BE2C (cell line): ENCODE results near the gene LTBP4.
"Not testable (repeated sequence)": the region's sequence is repeated elsewhere in the genome, so short reads cannot be mapped to it uniquely, and the experiment has no call there.

Experiments
- DNase-seq: peaks from one replicate; pipeline ENCODE4 v3.0.0-alpha.2; 2020
- H3K27me3 ChIP-seq: fragments of 250-450 bp; sonication (Bioruptor Pico); 2 replicates; pipeline ENCODE4 v1.5.1; 2020; ENCODE audit warnings: mild to moderate bottlenecking
- H3K36me3 ChIP-seq: fragments of 250-450 bp; sonication (Bioruptor Pico); 2 replicates; pipeline ENCODE4 v1.5.1; 2020; ENCODE audit warnings: mild to moderate bottlenecking
- H3K4me1 ChIP-seq: fragments of 250-450 bp; sonication (Bioruptor Pico); 2 replicates; pipeline ENCODE4 v1.5.1; 2020
- H3K4me3 ChIP-seq: 2 replicates; pipeline ENCODE4 v1.5.1; 2011; ENCODE audit warnings: low read depth, low read length
- H3K9me3 ChIP-seq: fragments of 250-450 bp; sonication (Bioruptor Pico); 2 replicates; pipeline ENCODE4 v1.5.1; 2020
- CTCF ChIP-seq: IDR thresholded peaks from 2 replicates; pipeline ENCODE4 v1.5.1; 2012; ENCODE audit warnings: mild to moderate bottlenecking, low read depth, low read length

LTBP4 gene

GRCh38 chr19:40586611-40587010 lies 14.6 kb upstream of the LTBP4 start:
- Histone ChIP-seq H3K36me3 (no peaks in the 10 kb centered on the region), H3K9me3 (no peaks in the 10 kb centered on the region)
- no peak for DNase-seq

GRCh38 chr19:40588110-40588854 lies 12.9 kb upstream of the LTBP4 start:
- TF ChIP-seq CTCF = no peak
- no peaks in the 10 kb centered on the region for H3K9me3 ChIP-seq
- H3K27me3 ChIP-seq = no peaks in the 10 kb centered on the region
- H3K36me3 ChIP-seq = no peaks in the 10 kb centered on the region
- H3K4me1 ChIP-seq = peaks cover 9% of the 10 kb centered on the region
- no peak overlapping the region for H3K4me3 ChIP-seq
- no peak for DNase-seq

More at GRCh38 chr19:40586611-40587010, 14.6 kb upstream of the LTBP4 start:
- Histone ChIP-seq H3K27me3 (no peaks in the 10 kb centered on the region), H3K4me1 (no peaks in the 10 kb centered on the region), H3K4me3 (no peak overlapping the region)
- TF ChIP-seq CTCF = no peak

GRCh38 chr19:40588926-40589569 lies 12.1 kb upstream of the LTBP4 start:
- Histone ChIP-seq H3K4me1 (peaks cover 9% of the 10 kb centered on the region), H3K27me3 (no peaks in the 10 kb centered on the region), H3K4me3 (no peak overlapping the region), H3K36me3 (no peaks in the 10 kb centered on the region), H3K9me3 (no peaks in the 10 kb centered on the region)
- no peak for TF ChIP-seq CTCF
- DNase-seq = no peak

- no peaks in the 10 kb centered on the region for H3K36me3 ChIP-seq
- TF ChIP-seq CTCF = no peak
- no peak overlapping the region for H3K4me3 ChIP-seq
- DNase-seq = no peak
- no peaks in the 10 kb centered on the region for H3K9me3 ChIP-seq
- H3K4me1 ChIP-seq = peaks cover 9% of the 10 kb centered on the region
- no peaks in the 10 kb centered on the region for H3K27me3 ChIP-seq
These were observed 11.4 kb upstream of the LTBP4 start for GRCh38 chr19:40589591-40590429.

- no peak for TF ChIP-seq CTCF
- H3K4me1 ChIP-seq = peaks cover 9% of the 10 kb centered on the region
- no peak overlapping the region for H3K4me3 ChIP-seq
These were observed 10.5 kb upstream of the LTBP4 start for GRCh38 chr19:40590464-40591265.

GRCh38 chr19:40591724-40592123 lies 9.4 kb upstream of the LTBP4 start:
- not testable (repeated sequence) for H3K36me3 ChIP-seq, H3K9me3 ChIP-seq, H3K4me3 ChIP-seq, H3K27me3 ChIP-seq, DNase-seq, H3K4me1 ChIP-seq

More at GRCh38 chr19:40590464-40591265, 10.5 kb upstream of the LTBP4 start:
- Histone ChIP-seq H3K9me3 (no peaks in the 10 kb centered on the region), H3K27me3 (no peaks in the 10 kb centered on the region), H3K36me3 (no peaks in the 10 kb centered on the region)
- no peak for DNase-seq
